PC-9 (cell line): ENCODE results near the gene TNXB. TPM values are rescaled to one million over a fixed set of nuclear protein-coding genes. Genes with fewer than 3 reads are reported as not detected.

Experiments
- BruUV-seq: library from RNA; stranded (reverse); fragments of 400-500 nt; replicated peaks from 2 replicates; lab custom pipeline; 2021; lab: Mats Ljungman, UMichigan
- CTCF ChIA-PET: fragments of 300-600 bp; sonication (Branson Sonifier 250); formaldehyde crosslinking; loops from one replicate; lab custom pipeline; 2022; ENCODE audit warnings: antibody characterized with exemption; lab: Charles Lee
- POLR2A ChIA-PET: fragments of 300-600 bp; sonication (Branson Sonifier 250); formaldehyde crosslinking; loops from one replicate; lab custom pipeline; 2022; ENCODE audit warnings: antibody characterized with exemption; ENCODE audit not compliant: unreplicated experiment; lab: Charles Lee
- DNase-seq, 2 experiments: peaks; one replicate each; pipeline versions ENCODE4 v3.0.0 to v3.0.0-alpha.2; 2015 to 2022; ENCODE audit warnings: mixed read lengths in 1 of 2
- H2AFZ ChIP-seq: fragments of 200-600 bp; sonication (generic); 2 replicates; pipeline ENCODE4 v1.8.1; 2017; ENCODE audit warnings: antibody characterized with exemption
- H3F3A ChIP-seq: fragments of 200-600 bp; sonication (generic); 2 replicates; pipeline ENCODE4 v1.8.1; 2017; ENCODE audit warnings: antibody characterized with exemption, mild to moderate bottlenecking, low read depth; ENCODE audit not compliant: insufficient read depth
- H3K27ac ChIP-seq: fragments of 200-600 bp; sonication (generic); 2 replicates; pipeline ENCODE4 v1.6.1; 2016; ENCODE audit warnings: mixed run types
- H3K27me3 ChIP-seq: fragments of 200-600 bp; sonication (generic); 2 replicates; pipeline ENCODE4 v1.6.1; 2016; ENCODE audit warnings: low read depth, mixed run types; ENCODE audit not compliant: insufficient read depth
- H3K36me3 ChIP-seq: fragments of 200-600 bp; sonication (generic); 2 replicates; pipeline ENCODE4 v1.6.1; 2016; ENCODE audit warnings: low read depth, mixed run types
- H3K4me1 ChIP-seq: fragments of 200-600 bp; sonication (generic); replicated peaks from 2 replicates; pipeline ENCODE4 v1.6.1; 2016; ENCODE audit warnings: mixed run types; ENCODE audit not compliant: insufficient read depth
- H3K4me2 ChIP-seq: fragments of 200-600 bp; sonication (generic); 2 replicates; pipeline ENCODE4 v1.6.1; 2017; ENCODE audit warnings: mixed run types
- H3K4me3 ChIP-seq: fragments of 200-600 bp; sonication (generic); 2 replicates; pipeline ENCODE4 v1.6.1; 2016; ENCODE audit warnings: mixed run types
- H3K79me2 ChIP-seq: fragments of 200-600 bp; sonication (generic); 2 replicates; pipeline ENCODE4 v1.6.1; 2017; ENCODE audit warnings: low read depth, mixed run types
- H3K9me2 ChIP-seq: fragments of 200-600 bp; sonication (generic); 2 replicates; pipeline ENCODE4 v1.8.1; 2017; ENCODE audit warnings: mild to moderate bottlenecking; ENCODE audit not compliant: insufficient read depth
- H3K9me3 ChIP-seq: fragments of 200-600 bp; sonication (generic); 2 replicates; pipeline ENCODE4 v1.8.1; 2016; ENCODE audit warnings: low read depth; ENCODE audit not compliant: insufficient read depth
- H4K20me1 ChIP-seq: fragments of 200-600 bp; sonication (generic); 2 replicates; pipeline ENCODE4 v1.8.1; 2017; ENCODE audit not compliant: insufficient read depth
- EZH2 ChIP-seq: fragments of 200-600 bp; sonication (generic); IDR thresholded peaks from 2 replicates; pipeline ENCODE4 v1.8.0; 2017; ENCODE audit warnings: antibody characterized with exemption, low read depth
- intact Hi-C: fragments of 100-400 bp; cut with micrococcal nuclease; formaldehyde crosslinking; loops from one replicate; pipeline ENCODE4 v1.10.0; 2022; ENCODE audit not compliant: unreplicated experiment
- total RNA-seq: library from RNA; stranded (reverse); gene quantifications from 2 replicates; pipeline ENCODE4 v1.2.3, GENCODE V29; 2021
- TF ChIP-seq, protein P1 (sequence below): fragments of 200-600 bp; sonication (generic); conservative IDR thresholded peaks from 2 replicates; pipeline ENCODE4 v1.6.1; 2017; ENCODE audit warnings: mixed run types, antibody characterized with exemption, mild to moderate bottlenecking, moderate library complexity

Gene TNXB
- total RNA-seq, 1 experiment from 2014 or later: 15.1 TPM

DNA sequence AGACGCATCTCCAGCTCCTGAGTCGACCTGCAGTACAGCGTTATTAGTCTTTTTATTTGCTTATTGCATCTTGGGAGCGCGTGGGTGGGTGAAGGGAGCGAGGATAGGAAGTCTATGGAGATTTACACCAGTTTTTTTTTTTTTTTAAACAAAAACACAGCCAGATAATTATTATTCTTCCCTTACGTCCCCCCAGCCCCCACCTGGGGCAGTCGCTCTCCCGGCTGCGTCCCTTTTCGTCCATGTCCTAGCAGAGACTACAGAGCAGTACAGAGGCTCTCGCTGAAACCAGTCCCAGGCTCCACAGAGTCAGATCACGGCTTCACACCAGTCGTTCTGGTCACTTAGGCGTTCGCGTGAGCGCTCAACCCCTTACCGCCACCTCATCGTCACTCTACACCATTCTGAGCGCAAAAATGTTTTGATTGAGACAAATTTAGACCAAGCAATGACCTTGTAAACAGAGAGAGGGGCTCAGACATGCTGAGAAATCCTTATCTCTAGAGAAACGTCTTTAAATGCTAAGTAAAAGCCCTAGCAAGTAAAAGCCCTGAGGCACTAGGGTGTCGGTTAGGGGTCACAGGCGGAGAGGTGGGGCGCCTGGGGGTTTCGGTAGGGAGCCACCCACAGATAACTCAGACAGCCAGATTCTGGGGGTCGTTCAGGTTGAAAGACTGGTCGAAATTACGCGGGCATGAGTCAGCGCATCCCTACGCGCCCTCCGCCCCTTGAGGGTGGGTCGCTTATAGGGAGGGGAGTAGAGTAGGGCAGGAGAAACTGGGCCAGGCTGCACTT, 43.8 kb upstream of the TNXB start:
- Histone ChIP-seq H3K79me2 (peaks cover 35% of the 10 kb centered on the region), H3K9me2 (no peaks in the 10 kb centered on the region), H3K4me1 (peaks cover 18% of the 10 kb centered on the region), H4K20me1 (0 out of 2 replicates have a peak, but pooled peaks cover 2% of the 10 kb centered on the region), H3K4me2 (peak overlapping the region; percentile 98), H3K27me3 (no peaks in the 10 kb centered on the region), H3F3A (peaks cover 16% of the 10 kb centered on the region; the same call in 1 of the 2 replicates), H3K4me3 (peak overlapping the region; percentile 77), H3K9me3 (no peaks in the 10 kb centered on the region), H3K36me3 (peaks cover 18% of the 10 kb centered on the region), H2AFZ (peak overlapping the region; percentile 82), H3K27ac (peak overlapping the region; percentile 96)
- intact Hi-C loops: no loop called here
- TF ChIP-seq, protein P1, sequence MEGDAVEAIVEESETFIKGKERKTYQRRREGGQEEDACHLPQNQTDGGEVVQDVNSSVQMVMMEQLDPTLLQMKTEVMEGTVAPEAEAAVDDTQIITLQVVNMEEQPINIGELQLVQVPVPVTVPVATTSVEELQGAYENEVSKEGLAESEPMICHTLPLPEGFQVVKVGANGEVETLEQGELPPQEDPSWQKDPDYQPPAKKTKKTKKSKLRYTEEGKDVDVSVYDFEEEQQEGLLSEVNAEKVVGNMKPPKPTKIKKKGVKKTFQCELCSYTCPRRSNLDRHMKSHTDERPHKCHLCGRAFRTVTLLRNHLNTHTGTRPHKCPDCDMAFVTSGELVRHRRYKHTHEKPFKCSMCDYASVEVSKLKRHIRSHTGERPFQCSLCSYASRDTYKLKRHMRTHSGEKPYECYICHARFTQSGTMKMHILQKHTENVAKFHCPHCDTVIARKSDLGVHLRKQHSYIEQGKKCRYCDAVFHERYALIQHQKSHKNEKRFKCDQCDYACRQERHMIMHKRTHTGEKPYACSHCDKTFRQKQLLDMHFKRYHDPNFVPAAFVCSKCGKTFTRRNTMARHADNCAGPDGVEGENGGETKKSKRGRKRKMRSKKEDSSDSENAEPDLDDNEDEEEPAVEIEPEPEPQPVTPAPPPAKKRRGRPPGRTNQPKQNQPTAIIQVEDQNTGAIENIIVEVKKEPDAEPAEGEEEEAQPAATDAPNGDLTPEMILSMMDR: no peak
- no peak for TF ChIP-seq EZH2
- peak; percentile 60 to 75 for DNase-seq
- ChIA-PET POLR2A (interaction anchor here (0.5 to 1.3 kb wide), 3 partner anchors 8 to 23 kb away, joined by 3 to 17 read pairs (median 12); partner anchors contain the start of gene FKBPL), CTCF (interaction anchor here (0.7 to 0.9 kb wide), 2 partner anchors 34 to 35 kb away, joined by 9 to 10 read pairs; no protein-coding TSS in a partner anchor)
- TSS peak; percentile 89 for BruUV-seq

GRCh38 chr6:32151863-32152768, 43.0 kb upstream of the TNXB start, which contains the start of gene PRRT1:
Gene PRRT1 (minus strand): TSS chr6:32151939. CDS start chr6:32151827, 112 bp downstream.
- no peak for TF ChIP-seq EZH2
- TF ChIP-seq, protein P1: no peak
- POLR2A ChIA-PET: interaction anchor here (1.3 kb wide), 1 partner anchor 22 kb away, joined by 17 read pairs; the partner anchor contains the start of gene FKBPL
- Histone ChIP-seq H3K79me2 (peaks cover 35% of the 10 kb centered on the region), H3K9me3 (no peaks in the 10 kb centered on the region), H3K36me3 (peaks cover 11% of the 10 kb centered on the region), H3K27ac (peak within 1 kb of the TSS; percentile 96), H2AFZ (peak within 1 kb of the TSS; percentile 82), H3K9me2 (no peaks in the 10 kb centered on the region), H3K4me2 (peak within 1 kb of the TSS; percentile 98), H3K4me3 (peak within 1 kb of the TSS; percentile 77), H4K20me1 (0 out of 2 replicates have a peak, but pooled peaks cover 2% of the 10 kb centered on the region), H3K4me1 (peaks cover 18% of the 10 kb centered on the region), H3F3A (peaks cover 17% of the 10 kb centered on the region; the same call in 1 of the 2 replicates), H3K27me3 (no peaks in the 10 kb centered on the region)
- CTCF ChIA-PET: no interaction called here
- DNase-seq: no peak
- intact Hi-C loops: no loop called here
- no TSS peak for BruUV-seq
